GM12892 (cell line): ENCODE results near the gene ARHGEF16.

Experiments used
- DNase-seq: peaks from one replicate; pipeline ENCODE4 v3.0.0; 2011; ENCODE audit not compliant: insufficient read length
- FAIRE-seq: peaks from 2 replicates; lab custom pipeline; 2011; peaks lifted over from hg19 to GRCh38; lab: Jason Lieb, UNC
- POLR2A ChIP-seq: IDR thresholded peaks from 2 replicates; pipeline ENCODE4 v1.6.1; 2011; ENCODE audit warnings: low read depth, low read length, control low read depth
- POLR2AphosphoS5 ChIP-seq: IDR thresholded peaks from 2 replicates; pipeline ENCODE4 v1.6.1; 2011; ENCODE audit warnings: low read depth, low read length, control low read depth
- TAF1 ChIP-seq: IDR thresholded peaks from 2 replicates; pipeline ENCODE4 v1.6.1; 2011; ENCODE audit warnings: low read depth, mild to moderate bottlenecking, control low read depth, low read length, borderline replicate concordance

The ARHGEF16 gene

DNA sequence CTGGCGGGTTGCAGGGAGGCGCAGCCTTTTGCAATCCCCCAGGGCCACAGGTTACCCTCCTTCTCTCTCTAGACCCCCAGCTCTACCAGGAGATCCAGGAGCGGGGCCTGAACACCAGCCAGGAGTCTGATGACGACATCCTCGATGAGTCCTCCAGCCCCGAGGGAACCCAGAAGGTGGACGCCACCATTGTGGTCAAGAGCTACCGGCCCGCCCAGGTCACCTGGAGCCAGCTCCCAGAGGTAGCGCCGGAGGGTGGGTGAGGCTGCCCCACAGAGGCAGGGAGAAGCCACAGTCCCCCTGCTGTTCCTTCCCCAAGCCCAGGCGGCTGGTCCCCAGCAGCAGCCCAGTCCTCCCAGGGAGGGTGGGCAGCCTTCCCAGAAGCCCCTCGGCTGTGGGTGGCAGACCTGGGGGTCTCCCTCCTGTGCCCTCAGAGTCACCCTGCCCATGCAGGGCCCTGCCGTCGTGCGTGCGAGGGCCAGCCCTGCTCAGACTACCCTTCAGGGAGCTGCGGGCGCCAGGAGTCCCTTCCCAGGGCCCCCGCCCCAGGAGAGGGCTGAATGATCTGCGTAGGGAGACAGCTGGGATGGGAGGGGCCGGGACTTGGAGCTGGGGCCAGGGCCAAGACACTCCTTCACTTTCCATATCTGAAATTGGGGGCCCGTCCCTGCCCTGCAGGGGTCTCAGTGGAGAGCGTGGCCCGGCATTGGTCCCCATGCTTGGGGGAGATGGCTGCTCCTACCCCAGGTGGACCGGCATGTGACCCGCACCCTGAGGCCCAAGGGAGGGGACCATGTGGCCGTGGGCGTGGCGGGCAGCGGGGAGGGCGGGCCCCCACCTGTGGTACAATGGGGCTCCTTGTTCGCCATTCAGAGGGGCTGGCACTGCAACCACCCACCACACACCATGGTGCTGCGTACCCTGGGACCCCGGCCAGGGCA, 12.9 kb downstream of the ARHGEF16 start:
- FAIRE-seq (no peak), DNase-seq (no peak)
- no peak for TF ChIP-seq TAF1

DNA sequence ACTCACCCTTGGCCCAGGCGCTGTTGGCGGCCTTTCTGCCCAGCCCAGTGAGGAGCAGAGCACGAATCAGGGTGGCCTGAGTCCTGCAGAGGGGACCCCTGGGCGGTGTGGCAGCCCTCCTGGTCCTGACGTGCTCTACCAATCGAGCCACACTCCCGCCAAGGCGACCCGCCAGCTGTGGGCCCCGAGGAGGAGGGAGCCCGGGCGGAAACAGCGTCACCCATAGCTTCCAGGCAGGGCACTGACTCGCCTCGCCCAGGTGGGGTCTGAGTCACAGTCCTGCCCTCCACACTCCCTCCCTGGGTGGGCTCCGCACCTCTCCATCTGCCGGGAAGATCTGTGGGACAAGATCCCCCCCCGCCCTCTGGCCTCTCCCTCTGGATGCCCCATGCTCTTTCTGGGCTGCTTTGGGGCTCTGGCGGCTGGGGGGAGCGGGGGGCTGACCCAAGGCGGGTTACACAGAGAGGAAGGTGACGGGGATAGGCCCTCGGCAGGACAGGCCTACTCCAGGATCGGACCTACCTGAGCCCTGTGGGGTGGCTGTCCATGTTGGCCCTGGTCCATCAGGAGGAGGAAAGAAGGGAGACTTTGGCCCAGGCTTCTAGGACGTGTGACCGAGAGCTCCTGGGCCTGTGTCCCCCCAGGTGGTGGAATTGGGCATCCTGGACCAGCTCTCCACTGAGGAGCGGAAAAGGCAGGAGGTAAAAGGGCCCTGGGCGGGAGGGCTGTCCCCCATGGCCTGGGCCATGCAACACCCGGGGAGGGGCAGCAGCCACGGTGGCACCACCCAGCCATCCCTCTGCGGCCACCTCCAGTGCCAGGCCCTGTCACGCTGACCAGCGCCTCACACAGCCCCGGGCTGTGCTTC, 14.0 kb downstream of the ARHGEF16 start:
- no peak for FAIRE-seq
- no peak for TF ChIP-seq POLR2A
- no peak for TF ChIP-seq TAF1
- TF ChIP-seq POLR2AphosphoS5 = no peak
- no peak for DNase-seq

DNA sequence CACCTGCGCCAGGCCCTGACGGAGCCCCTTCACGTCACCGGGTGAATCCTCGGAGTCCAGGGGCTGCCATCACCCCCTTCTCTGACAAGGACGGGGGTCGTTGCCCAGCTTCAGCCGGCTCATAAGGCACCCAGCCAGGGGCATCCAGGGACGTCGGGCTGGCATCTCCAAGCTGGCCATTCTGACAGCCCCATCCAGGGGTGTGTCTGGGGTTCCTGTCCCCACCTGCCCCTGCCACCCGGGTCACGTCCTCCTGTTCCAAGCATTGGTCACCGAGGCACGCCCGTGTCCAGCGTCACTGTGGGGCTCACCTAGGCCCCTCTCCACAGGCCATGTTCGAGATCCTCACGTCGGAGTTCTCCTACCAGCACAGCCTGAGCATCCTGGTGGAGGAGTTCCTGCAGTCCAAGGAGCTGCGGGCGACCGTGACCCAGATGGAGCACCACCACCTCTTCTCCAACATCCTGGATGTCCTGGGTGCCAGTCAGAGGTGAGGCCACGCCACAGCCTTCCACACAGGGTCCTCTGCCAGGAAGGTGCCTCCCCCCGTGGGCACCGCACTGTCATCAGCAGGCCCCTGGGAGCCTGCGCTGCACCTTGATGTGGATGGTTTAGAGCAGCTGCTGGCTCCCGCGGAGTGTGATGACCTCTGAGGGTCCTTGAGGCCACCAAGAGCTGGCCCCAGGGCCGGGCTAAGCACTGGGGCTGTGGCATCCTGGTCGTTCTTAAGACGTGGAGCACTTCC, 14.8 kb downstream of the ARHGEF16 start:
- no peak for DNase-seq
- no peak for FAIRE-seq
- TF ChIP-seq TAF1 (no peak), POLR2AphosphoS5 (no peak), POLR2A (no peak)

DNA sequence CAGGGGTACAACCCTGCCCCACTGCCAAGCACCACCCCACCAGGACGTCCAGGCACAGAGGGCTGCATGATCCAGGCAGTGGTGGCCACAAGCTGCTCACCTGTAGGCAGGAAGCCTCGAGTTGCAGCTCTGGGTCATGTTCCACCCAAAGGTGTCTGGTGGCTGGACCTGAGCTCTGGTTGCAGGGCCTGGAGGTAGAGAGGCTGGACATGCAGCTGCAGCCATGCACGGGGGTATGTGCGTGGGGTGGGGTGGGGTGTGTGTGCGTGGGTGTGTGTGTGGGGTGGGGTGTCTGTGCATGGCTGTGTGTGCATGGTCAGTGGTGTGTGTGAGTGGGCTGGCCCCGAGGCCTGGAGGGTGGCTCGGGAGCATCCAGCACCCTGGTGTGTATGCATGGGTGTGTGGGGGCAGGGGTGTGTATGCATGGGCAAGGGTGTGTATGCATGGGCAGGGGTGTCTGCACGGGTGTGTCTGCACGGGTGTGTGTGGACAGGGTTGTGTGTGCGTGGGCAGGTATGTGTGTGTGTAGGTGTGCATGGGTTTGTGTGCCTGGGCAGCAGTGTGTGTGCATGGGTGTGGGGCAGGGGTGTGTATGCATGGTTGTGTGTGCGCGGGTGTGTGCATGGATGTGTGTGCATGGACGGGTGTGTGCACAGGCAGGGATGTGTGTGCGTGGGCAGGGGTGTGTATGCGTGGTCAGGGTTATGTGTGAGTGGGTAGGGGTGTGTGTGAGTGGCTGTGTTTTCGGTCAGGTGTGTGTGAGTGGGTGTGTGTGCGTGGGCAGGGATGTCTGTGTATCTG, 15.6 kb downstream of the ARHGEF16 start:
- FAIRE-seq (no peak), DNase-seq (no peak)
- no peak for TF ChIP-seq POLR2A
- TF ChIP-seq TAF1 = no peak
- TF ChIP-seq POLR2AphosphoS5 = no peak

DNA sequence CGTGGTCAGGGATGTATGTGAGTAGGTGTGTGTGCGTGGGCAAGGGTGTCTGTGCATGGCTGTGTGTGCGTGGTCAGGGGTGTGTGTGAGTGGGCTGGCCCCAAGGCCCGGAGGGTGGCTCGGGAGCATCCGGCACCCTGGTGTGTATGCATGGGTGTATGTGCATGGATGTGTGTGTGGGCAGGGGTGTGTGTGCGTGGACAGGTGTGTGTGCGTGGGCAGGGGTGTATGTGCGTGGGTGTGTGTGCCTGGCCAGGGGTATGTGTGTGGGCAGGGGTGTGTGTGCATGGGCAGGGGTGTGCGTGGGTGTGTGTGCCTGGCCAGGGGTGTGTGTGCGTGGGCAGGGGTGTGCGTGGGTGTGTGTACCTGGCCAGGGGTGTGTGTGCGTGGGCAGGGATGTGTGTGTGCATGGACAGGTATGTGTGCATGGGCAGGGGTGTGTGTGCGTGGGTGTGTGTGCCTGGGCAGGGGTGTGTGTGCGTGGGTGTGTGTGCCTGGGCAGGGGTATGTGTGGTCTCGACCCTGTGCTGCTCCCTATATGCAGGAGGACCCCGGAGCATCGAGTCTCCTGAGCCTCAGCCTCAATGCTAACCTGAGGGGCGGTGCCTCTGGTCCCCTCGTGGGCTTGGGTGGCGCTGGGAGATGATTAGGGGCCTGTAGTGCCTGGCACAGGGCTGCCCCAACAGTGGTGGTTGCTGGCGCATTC, 16.3 kb downstream of the ARHGEF16 start:
- DNase-seq (no peak), FAIRE-seq (no peak)
- TF ChIP-seq POLR2A (no peak), POLR2AphosphoS5 (no peak), TAF1 (no peak)

DNA sequence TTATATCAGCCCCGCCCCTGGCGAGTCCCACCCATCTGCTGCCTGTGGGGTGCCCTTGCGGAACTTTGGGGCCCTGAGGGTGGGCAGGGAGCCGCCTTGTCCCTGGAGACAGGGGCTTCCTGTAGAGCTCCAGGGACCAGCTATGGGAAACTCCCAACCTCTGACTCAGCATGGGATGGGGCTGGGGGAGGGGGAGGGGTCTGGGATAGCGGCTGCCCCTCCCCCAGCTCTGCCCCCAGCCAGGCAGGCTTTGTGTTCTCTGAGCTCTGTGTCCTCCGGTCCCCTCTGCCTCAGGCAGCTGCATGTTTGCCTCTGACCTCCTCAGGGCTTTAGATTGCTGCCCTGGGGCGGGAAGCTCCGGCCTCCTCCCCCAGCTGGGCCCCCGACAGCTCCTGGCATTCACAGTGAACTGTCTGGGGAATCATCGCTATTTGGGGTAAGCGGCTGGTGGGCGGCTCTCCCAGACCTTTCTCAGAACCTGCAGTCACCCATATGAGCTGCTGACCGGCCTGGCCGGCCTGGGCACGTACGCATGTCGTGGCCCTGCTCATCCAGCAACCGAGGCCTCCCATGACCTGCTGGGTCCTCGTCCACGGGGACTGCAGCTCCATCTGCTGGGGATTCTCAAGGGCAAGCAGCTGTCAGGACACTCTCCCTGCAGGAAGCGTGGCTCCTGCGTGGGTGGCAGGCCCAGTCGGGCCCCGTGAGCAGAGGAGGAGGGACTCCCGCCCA, 17.1 kb downstream of the ARHGEF16 start:
- FAIRE-seq = no peak
- no peak for TF ChIP-seq POLR2A
- no peak for TF ChIP-seq TAF1
- no peak for TF ChIP-seq POLR2AphosphoS5

DNA sequence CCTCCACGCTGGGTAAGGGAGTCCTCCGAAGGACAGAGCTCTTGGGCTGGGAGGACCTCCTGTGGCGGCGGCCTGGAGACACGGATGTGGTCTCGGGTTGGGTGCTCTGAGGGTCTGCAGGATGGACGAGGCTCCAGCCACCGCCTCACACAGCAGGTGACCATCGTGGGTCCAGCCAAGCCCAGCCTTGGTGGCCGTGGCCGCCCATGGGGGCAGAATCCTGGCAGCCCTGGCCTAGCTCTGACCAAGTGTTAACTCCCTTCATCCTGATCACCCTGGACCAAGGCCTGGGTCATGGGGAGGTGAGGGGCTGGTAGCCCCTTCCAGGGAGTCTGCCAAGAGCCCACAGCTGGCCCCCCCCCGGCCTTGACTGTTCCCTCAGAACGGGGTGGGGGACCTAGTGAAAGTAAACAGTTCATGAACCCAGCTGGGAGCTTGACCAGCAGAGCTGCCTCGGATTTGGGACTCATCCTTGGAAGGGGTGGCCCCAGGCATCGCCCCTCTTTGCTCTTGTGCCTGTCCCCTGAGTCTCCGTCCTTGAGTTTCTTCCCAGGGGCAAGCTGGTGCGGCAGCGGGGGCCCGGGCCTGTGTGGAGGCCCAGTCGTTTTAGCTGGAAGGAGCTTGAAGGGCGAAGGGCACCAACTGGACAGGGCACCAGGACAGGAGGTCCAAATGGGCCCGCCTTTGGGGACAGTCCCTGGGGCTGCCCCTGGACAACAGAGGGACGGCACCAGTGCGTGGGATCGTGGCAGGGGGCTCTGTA, 17.8 kb downstream of the ARHGEF16 start:
- DNase-seq (no peak), FAIRE-seq (no peak)
- no peak for TF ChIP-seq POLR2AphosphoS5
- TF ChIP-seq TAF1 = no peak
- no peak for TF ChIP-seq POLR2A

More for the DNA sequence above, 17.1 kb downstream of the ARHGEF16 start:
- no peak for DNase-seq

DNA sequence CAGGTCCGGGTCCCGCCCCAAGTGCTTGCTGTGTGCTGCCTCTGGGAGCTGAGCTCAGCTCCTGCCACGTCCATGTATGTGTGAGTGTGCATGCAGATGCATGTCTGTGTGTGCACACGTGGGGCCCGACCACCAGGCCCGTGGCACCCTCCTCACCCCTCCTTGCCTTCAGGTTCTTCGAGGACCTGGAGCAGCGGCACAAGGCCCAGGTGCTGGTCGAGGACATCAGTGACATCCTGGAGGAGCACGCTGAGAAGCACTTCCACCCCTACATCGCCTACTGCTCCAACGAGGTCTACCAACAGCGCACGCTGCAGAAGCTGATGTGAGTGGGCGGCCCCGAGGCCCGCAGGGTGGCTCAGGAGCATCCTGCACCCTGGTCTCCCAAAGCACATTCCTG, 18.4 kb downstream of the ARHGEF16 start:
- no peak for FAIRE-seq
- DNase-seq = no peak
- no peak for TF ChIP-seq POLR2AphosphoS5
- no peak for TF ChIP-seq POLR2A
- TF ChIP-seq TAF1 = no peak

DNA sequence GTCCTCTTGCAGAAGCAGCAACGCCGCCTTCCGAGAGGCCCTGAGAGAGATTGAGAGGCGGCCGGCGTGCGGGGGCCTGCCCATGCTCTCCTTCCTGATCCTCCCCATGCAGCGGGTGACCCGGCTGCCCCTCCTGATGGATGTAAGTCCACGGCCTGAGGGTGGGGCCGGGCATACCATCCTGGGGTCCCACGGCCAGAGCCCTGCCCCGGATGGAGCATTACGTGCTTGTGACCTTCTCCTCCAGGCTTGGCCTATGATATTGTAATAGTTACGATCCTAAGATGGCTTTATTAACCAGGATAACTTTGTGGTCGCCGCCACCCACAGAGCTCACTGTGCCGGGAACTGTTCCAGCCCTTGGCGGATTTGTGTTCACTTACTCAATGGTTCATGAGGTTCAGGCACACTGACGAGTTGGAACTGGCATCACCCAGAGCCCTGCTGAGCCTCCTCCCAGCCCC, 18.9 kb downstream of the ARHGEF16 start:
- no peak for TF ChIP-seq TAF1
- no peak for TF ChIP-seq POLR2A
- no peak for TF ChIP-seq POLR2AphosphoS5
- FAIRE-seq (no peak), DNase-seq (no peak)
